BE2C (cell line): ENCODE measurements around the gene CDHR4.

Experiments used
- DNase-seq: peaks from one replicate; pipeline ENCODE4 v3.0.0-alpha.2; 2020
- H3K27me3 ChIP-seq: fragments of 250-450 bp; sonication (Bioruptor Pico); 2 replicates; pipeline ENCODE4 v1.5.1; 2020; ENCODE audit warnings: mild to moderate bottlenecking
- H3K36me3 ChIP-seq: fragments of 250-450 bp; sonication (Bioruptor Pico); 2 replicates; pipeline ENCODE4 v1.5.1; 2020; ENCODE audit warnings: mild to moderate bottlenecking
- H3K4me1 ChIP-seq: fragments of 250-450 bp; sonication (Bioruptor Pico); 2 replicates; pipeline ENCODE4 v1.5.1; 2020
- H3K4me3 ChIP-seq: 2 replicates; pipeline ENCODE4 v1.5.1; 2011; ENCODE audit warnings: low read depth, low read length
- H3K9me3 ChIP-seq: fragments of 250-450 bp; sonication (Bioruptor Pico); 2 replicates; pipeline ENCODE4 v1.5.1; 2020
- TF ChIP-seq, protein P1 (sequence below): IDR thresholded peaks from 2 replicates; pipeline ENCODE4 v1.5.1; 2012; ENCODE audit warnings: mild to moderate bottlenecking, low read depth, low read length

The CDHR4 gene

DNA sequence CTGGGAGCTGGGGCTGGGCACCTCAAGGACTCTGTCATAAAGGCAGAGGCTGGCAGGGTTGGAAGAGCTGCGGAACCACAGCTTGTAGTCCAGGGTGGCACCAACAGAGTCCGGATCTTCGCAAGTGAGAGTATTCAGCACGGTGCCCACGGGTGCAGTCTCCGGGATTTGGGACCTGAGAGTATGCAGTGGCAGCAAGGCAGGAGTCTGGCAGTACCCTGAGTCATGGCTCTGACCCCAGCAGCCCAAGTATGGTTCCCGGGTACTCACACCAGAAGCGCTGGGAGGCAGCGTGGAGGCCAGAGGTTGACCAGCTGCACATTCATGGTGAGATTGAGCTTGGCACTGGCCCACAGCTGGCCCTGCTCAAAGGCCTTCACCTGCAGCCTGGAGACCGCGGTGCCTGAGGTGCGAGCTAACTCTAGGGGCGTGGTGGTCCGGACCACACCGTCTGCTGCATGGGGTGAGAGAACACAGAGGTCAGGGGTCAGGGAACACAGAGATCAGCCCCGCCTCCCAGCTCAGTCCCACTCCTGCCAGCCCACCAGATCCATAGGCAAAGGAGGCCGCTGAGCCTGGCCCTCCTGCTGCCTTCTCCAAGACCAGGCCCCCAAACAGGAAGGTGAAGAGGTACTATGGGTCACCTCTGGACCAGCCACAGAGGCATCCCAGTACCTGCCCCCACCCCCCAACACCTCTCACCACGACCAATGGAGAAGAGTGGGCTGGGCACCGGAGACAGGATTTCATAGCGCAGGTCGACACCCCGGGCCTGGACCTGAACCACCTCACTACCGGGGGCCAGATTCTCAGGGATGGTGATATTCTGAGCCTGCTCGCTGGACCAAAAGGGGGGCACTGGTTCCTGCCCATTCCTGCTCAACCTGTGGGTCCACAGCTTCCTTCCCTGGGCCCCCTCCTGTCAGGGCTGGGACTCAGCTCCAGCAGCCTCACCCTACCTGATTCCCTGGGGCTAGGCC is 4.5 kb downstream of the CDHR4 start:
- H3K4me1 ChIP-seq, result peaks cover 5% of the 10 kb centered on the region
- TF ChIP-seq, protein P1, sequence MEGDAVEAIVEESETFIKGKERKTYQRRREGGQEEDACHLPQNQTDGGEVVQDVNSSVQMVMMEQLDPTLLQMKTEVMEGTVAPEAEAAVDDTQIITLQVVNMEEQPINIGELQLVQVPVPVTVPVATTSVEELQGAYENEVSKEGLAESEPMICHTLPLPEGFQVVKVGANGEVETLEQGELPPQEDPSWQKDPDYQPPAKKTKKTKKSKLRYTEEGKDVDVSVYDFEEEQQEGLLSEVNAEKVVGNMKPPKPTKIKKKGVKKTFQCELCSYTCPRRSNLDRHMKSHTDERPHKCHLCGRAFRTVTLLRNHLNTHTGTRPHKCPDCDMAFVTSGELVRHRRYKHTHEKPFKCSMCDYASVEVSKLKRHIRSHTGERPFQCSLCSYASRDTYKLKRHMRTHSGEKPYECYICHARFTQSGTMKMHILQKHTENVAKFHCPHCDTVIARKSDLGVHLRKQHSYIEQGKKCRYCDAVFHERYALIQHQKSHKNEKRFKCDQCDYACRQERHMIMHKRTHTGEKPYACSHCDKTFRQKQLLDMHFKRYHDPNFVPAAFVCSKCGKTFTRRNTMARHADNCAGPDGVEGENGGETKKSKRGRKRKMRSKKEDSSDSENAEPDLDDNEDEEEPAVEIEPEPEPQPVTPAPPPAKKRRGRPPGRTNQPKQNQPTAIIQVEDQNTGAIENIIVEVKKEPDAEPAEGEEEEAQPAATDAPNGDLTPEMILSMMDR, result no peak
- no peaks in the 10 kb centered on the region for H3K9me3 ChIP-seq
- no peak for DNase-seq
- no peaks in the 10 kb centered on the region for H3K27me3 ChIP-seq
- no peaks in the 10 kb centered on the region for H3K36me3 ChIP-seq
- no peak overlapping the region for H3K4me3 ChIP-seq

DNA sequence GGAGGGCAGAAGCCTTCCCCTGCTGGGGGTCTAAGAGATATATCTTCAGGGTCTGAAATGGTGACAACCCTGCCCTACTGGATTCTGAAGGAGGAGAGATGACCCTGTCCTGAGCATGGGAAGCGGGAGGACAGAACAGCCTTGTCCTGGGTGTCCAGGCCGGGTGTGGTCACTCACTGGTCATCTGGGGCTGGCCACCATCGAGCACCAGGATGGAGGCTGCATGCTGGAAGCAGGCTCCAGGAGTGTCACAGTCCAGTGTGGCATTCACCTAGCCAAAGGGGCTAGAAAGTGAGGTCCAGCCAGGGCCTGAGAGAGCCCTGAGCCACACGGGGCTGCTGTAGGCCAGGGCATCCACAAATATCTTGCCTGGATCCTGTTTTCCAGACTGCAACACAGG is 5.2 kb downstream of the CDHR4 start:
- Histone ChIP-seq H3K36me3 (no peaks in the 10 kb centered on the region), H3K27me3 (no peaks in the 10 kb centered on the region), H3K9me3 (no peaks in the 10 kb centered on the region), H3K4me1 (peaks cover 5% of the 10 kb centered on the region), H3K4me3 (no peak overlapping the region)
- TF ChIP-seq, protein P1, result no peak
- DNase-seq, result no peak

DNA sequence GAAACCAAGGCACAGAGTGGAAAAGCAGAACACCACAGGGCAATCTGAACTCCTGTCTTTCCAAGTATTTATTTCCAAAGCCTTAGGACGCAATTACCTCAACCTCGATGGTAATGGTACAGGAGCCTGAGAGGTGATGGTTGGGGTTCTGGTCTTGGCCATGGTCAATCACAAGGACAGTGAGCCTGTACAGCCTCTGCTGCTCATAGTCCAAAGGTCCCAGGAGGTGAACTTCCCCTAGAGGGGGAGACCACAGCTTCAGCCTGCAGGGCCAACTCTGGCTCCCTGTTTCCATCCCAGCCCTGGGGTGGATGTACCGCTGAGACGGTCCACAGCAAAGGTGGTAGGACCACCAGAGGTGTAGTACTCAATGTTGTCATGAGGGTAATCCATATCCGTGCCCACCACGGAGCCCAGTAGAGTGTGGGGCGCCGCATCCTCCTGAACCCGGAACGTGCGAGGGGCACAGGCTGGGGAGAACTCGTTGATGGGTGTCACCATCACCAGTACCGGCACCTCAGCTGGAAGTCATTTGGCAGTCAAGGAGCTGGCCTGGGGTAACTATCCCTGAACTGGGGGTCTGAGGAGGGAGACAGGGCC is 6.1 kb downstream of the CDHR4 start:
- H3K4me3 ChIP-seq, result no peak overlapping the region
- no peak for DNase-seq
- TF ChIP-seq, protein P1, result no peak
- no peaks in the 10 kb centered on the region for H3K27me3 ChIP-seq
- H3K9me3 ChIP-seq, result no peaks in the 10 kb centered on the region
- no peaks in the 10 kb centered on the region for H3K36me3 ChIP-seq
- H3K4me1 ChIP-seq, result peaks cover 5% of the 10 kb centered on the region

DNA sequence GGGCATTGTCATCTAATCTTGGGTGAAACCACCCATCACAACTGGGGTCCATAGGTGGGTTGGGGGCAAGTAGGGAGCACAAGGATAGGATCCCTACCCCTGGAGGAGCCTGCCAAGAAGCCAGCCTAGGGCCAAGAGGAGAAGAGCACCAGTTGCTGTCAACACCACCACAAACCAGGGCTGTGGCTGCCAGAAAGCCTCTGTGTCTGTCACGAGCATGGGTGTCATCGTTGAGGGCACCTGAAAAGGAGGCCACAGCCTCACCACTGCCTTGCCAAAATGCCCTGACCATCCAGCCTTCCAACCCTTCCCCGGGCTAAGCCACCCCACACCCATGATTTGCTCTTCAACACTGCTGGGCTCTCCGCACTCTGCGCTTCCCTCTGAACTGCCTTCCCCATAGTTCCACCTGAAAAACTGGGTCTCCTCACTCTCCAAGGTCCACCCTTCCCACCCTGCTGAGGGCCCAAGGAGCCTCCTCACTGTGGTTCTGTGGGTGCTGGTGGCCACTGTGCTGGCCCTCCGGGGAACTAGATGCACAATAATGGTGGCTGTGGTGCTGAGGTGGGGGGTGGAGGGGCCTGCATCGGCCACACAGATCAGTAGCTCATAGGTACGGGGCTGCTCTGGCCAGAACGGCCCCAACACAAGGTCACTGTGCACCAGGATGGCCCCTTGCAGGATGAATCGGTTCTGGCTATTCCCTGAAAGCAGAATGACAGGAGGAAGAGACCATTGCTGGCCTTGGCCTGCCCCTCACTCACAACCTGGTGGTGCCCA is 7.1 kb downstream of the CDHR4 start:
- Histone ChIP-seq H3K27me3 (no peaks in the 10 kb centered on the region), H3K4me3 (no peak overlapping the region), H3K9me3 (no peaks in the 10 kb centered on the region), H3K36me3 (no peaks in the 10 kb centered on the region), H3K4me1 (peaks cover 5% of the 10 kb centered on the region)
- TF ChIP-seq, protein P1, result no peak
- no peak for DNase-seq

DNA sequence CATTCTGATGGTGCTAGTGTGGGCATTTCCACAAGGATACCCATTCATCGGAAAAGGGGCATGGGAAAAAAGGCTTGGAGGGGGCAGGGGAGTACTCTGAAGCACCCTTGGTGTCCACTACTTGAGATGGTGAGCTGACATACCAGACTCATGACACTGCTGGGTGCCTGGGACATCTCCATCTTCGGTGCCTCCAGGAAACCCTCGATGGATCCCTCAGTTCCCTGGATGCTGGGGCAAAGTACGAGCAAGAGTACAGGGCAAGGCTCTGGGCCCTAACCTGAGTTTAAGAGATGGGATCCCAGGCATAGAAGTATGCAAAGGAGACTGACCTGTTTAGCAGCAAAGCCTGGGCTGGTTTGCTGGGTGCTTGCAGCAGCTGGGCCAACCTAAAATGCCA is 8.1 kb downstream of the CDHR4 start:
- no peaks in the 10 kb centered on the region for H3K36me3 ChIP-seq
- no peaks in the 10 kb centered on the region for H3K27me3 ChIP-seq
- DNase-seq, result no peak
- H3K9me3 ChIP-seq, result no peaks in the 10 kb centered on the region
- no peak overlapping the region for H3K4me3 ChIP-seq
- peaks cover 5% of the 10 kb centered on the region for H3K4me1 ChIP-seq
- TF ChIP-seq, protein P1, result no peak
